Testis (tissue), 3 donors: ENCODE measurements around the gene PRIMPOL. TPM values are rescaled to one million over a fixed set of nuclear protein-coding genes. Genes with fewer than 3 reads are reported as not detected.

ENCODE experiments used
- DNase-seq: peaks from one replicate; pipeline ENCODE4 v3.0.0-alpha.2; 2019
- H3K27ac ChIP-seq, 2 donors: fragments of 200-600 bp; sonication (generic); one replicate each; pipeline ENCODE4 v1.5.1; 2019
- H3K27me3 ChIP-seq: fragments of 200-600 bp; sonication (generic); one replicate; pipeline ENCODE4 v1.5.1; 2019
- H3K36me3 ChIP-seq: fragments of 200-600 bp; sonication (generic); one replicate; pipeline ENCODE4 v1.5.1; 2017; ENCODE audit warnings: low read depth; ENCODE audit errors: missing control alignments
- H3K4me1 ChIP-seq: fragments of 200-600 bp; sonication (generic); one replicate; pipeline ENCODE4 v1.5.1; 2019
- H3K4me3 ChIP-seq, 2 donors: fragments of 200-600 bp; sonication (generic); one replicate each; pipeline ENCODE4 v1.5.1; 2017 to 2019
- H3K9me3 ChIP-seq: fragments of 200-600 bp; sonication (generic); one replicate; pipeline ENCODE4 v1.5.1; 2017
- POLR2A ChIP-seq: fragments of 450-650 bp; IDR thresholded peaks from one replicate; pipeline ENCODE4 v1.6.1; 2017; ENCODE audit warnings: antibody characterized with exemption, mild to moderate bottlenecking, moderate library complexity
- WGBS, 2 donors: methylation state at CpG; one replicate each; pipeline ENCODE4 v1.1.5; 2018; 5-methylcytosine and 5-hydroxymethylcytosine counted together
- intact Hi-C: fragments of 100-400 bp; cut with DNase I; formaldehyde crosslinking; loops from one replicate; pipeline ENCODE4 v1.15.1; 2023; ENCODE audit warnings: low total_unique reads
- polyA plus RNA-seq: library from polyadenylated mRNA; stranded (reverse); fragments of 350-450 nt; fragmentation: Illumina TruSeq; extraction: RNeasy Lipid Tissue Mini Kit (QIAGEN cat#74804); gene quantifications from one replicate; pipeline ENCODE4 v1.2.3, GENCODE V29; 2014; ENCODE audit warnings: low read depth, low replicate concordance; ENCODE audit not compliant: insufficient read depth
- total RNA-seq, 2 donors: library from RNA; depleted of rRNA; stranded (reverse); fragments of >200 nt; gene quantifications; one replicate each; pipeline ENCODE4 v1.2.3, GENCODE V29; 2016
- TF ChIP-seq, protein P1 (sequence below), 3 experiments: fragments of 450-650 bp in 2 of 3; fragments of 200-600 bp in 1 of 3; sonication (generic) in 1 of 3; IDR thresholded peaks; one replicate each; pipeline ENCODE4 v1.5.1; 2016 to 2019; ENCODE audit warnings: antibody characterized with exemption in 3 of 3, mild to moderate bottlenecking in 2 of 3, moderate library complexity in 1 of 3

Gene PRIMPOL
- total and polyA plus RNA-seq, 3 donors from 2014 or later = 16.3 to 18.8 (median 17.6) TPM

DNA sequence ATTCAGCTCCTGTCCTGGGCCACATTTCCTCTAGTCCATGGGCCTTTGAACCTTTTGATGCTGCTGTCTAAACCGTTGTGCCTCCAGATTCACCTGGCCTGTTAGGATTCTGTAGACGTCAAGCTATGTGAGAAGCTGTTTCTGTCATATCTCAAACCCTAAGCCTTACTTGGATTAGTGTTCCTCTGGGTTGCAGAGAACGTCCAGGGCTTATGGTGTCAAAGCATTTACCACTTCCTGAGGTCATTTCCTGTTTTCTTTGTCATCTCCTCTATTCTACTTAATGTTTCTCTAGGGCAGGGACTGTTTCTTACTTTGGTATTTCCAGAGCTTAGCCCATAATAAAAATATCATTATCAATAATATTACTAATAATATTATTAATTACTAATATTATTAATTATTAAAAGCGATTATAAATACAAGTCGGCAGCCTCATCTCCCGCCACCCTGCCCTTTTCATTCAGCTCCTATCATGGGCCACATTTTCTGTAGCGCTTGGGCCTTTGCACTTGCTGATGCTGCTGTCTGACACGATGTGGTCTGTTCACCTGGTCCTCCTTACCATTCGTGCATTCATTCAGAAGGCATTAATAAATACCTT is 19.1 kb downstream of the PRIMPOL start:
- WGBS, 2 donors = 88 to 92% methylated on average over 9 of the region's 9 CpGs
- DNase-seq = no peak
- Histone ChIP-seq H3K4me1 (no peaks in the 10 kb centered on the region), H3K36me3 (no peaks in the 10 kb centered on the region), H3K27me3 (no peaks in the 10 kb centered on the region), H3K9me3 (no peaks in the 10 kb centered on the region), H3K4me3 (no peak overlapping the region), H3K27ac (no peak overlapping the region)
- intact Hi-C loops = no loop called here
- TF ChIP-seq POLR2A = no peak
- TF ChIP-seq, protein P1, sequence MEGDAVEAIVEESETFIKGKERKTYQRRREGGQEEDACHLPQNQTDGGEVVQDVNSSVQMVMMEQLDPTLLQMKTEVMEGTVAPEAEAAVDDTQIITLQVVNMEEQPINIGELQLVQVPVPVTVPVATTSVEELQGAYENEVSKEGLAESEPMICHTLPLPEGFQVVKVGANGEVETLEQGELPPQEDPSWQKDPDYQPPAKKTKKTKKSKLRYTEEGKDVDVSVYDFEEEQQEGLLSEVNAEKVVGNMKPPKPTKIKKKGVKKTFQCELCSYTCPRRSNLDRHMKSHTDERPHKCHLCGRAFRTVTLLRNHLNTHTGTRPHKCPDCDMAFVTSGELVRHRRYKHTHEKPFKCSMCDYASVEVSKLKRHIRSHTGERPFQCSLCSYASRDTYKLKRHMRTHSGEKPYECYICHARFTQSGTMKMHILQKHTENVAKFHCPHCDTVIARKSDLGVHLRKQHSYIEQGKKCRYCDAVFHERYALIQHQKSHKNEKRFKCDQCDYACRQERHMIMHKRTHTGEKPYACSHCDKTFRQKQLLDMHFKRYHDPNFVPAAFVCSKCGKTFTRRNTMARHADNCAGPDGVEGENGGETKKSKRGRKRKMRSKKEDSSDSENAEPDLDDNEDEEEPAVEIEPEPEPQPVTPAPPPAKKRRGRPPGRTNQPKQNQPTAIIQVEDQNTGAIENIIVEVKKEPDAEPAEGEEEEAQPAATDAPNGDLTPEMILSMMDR (IDR thresholded peaks at IDR 0.05) = no peak

DNA sequence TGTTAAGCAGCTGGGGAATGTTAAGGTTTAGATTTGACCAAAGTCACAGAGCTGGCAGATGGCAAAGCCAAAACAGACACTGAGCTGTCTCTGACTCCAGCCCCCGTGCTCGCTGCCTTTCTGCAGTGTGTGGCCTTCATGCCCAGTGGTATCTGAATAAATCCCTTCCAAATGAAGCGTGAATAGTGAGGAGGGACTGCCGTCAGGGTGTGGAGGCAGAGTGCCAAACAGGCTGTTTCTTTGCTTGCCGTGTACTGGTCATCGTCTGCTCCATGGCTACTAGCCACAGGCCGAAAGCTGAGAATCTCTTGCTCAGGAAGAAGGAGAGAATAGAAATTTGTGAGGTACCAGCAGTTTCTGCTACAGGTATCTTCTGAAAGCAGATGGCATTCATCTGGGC is 19.7 kb downstream of the PRIMPOL start:
- H3K27me3 ChIP-seq = no peaks in the 10 kb centered on the region
- H3K9me3 ChIP-seq = no peaks in the 10 kb centered on the region
- no peak for TF ChIP-seq POLR2A
- TF ChIP-seq, protein P1 (IDR thresholded peaks at IDR 0.05) = no peak
- intact Hi-C loops = no loop called here
- no peaks in the 10 kb centered on the region for H3K4me1 ChIP-seq
- H3K27ac ChIP-seq = no peak overlapping the region
- H3K4me3 ChIP-seq = no peak overlapping the region
- no peak for DNase-seq
- WGBS, 2 donors = 86 to 90% methylated on average over 7 of the region's 7 CpGs
- H3K36me3 ChIP-seq = no peaks in the 10 kb centered on the region

DNA sequence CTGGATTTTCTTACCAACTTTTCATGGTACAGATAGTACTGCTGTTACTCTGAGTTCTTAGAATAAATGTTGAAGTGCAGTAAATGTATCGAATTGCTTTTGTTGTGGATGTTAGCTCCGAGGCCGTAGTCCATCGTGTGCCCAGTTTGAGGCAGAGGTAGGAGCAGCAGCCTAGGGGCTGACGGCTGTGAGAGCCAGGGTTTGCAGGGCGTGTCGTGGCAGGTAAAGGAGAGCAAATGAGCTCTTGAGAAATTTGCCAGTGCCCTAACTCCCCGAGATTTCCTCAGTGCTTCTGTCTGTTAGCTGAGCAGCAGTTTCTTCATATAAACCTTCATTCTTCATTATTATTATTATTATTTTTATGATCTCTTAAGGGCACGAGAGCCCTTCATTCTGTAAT is 21.6 kb downstream of the PRIMPOL start:
- Histone ChIP-seq H3K36me3 (no peaks in the 10 kb centered on the region), H3K4me1 (no peaks in the 10 kb centered on the region), H3K9me3 (no peaks in the 10 kb centered on the region), H3K4me3 (no peak overlapping the region), H3K27ac (no peak overlapping the region), H3K27me3 (no peaks in the 10 kb centered on the region)
- intact Hi-C loops = no loop called here
- TF ChIP-seq, protein P1 (IDR thresholded peaks at IDR 0.05) = no peak
- 70 to 76% methylated on average over 9 of the region's 9 CpGs for WGBS, 2 donors
- no peak for DNase-seq

DNA sequence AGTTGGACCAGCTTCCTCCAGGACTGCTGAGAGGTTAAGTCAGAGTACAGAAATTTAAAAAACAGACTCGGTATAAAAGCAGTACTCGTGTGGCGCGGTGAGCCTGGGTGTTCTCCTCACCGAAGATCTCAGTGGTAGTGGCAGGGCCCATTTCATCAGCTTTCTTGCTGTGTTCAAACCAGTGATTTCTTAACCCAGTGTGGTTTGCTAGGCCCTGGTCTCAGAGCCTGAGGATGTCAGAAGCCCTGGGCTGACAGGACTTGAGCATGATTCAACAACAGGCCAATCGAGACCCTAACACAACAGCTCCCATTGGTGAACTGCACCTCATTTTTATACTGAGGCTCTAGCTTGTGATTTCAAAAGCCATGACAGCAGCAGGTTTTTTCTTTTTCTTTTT is 23.2 kb downstream of the PRIMPOL start:
- 89 to 96% methylated on average over 6 of the region's 6 CpGs for WGBS, 2 donors
- intact Hi-C loops = no loop called here
- no peaks in the 10 kb centered on the region for H3K36me3 ChIP-seq

DNA sequence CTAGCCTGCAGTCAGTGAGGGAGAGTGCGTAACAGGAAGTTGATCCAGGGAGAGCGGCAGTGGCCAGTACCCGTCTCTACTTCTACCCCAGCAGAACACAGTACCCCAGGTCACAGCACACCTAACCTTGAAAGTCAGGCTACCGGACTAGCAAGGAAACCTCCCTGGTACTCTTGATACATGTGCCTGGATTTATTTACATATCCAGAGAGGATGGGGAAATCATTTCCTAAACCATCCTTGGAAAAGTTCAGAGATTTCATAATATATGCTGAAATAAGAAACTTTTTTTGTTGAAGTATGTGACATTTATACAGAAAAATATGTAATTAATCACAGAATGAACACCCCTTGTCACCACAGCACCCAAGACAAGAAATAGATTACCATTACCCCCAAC is 24.5 kb downstream of the PRIMPOL start:
- no peaks in the 10 kb centered on the region for H3K4me1 ChIP-seq
- no peaks in the 10 kb centered on the region for H3K36me3 ChIP-seq
- no peak overlapping the region for H3K4me3 ChIP-seq
- H3K9me3 ChIP-seq = no peaks in the 10 kb centered on the region
- 88 to 93% methylated on average over 4 of the region's 4 CpGs for WGBS, 2 donors
- intact Hi-C loops = no loop called here
- DNase-seq = no peak
- no peak overlapping the region for H3K27ac ChIP-seq
- TF ChIP-seq POLR2A = no peak
- TF ChIP-seq, protein P1 (IDR thresholded peaks at IDR 0.05) = no peak
- no peaks in the 10 kb centered on the region for H3K27me3 ChIP-seq

More for the DNA sequence above, 23.2 kb downstream of the PRIMPOL start:
- H3K27ac ChIP-seq = no peak overlapping the region
- no peak overlapping the region for H3K4me3 ChIP-seq
- no peaks in the 10 kb centered on the region for H3K9me3 ChIP-seq
- DNase-seq = no peak
- no peaks in the 10 kb centered on the region for H3K4me1 ChIP-seq
- no peaks in the 10 kb centered on the region for H3K27me3 ChIP-seq
- TF ChIP-seq, protein P1 (IDR thresholded peaks at IDR 0.05) = no peak
- TF ChIP-seq POLR2A = no peak
